GM23338 (cell line): Measurements from ENCODE around the gene GORAB. TPM values are rescaled to one million over a fixed set of nuclear protein-coding genes. Genes with fewer than 3 reads are reported as not detected.

Experiments
- ATAC-seq: fragments of 200-7000 bp; cut with Tn5 transposase; 3 replicates; pipeline ENCODE4 v1.9.1; 2020
- DNase-seq: peaks from one replicate; pipeline ENCODE4 v3.0.0-alpha.2; 2015; ENCODE audit warnings: low spot score
- H2AFZ ChIP-seq: fragments of 200-600 bp; sonication (generic); 2 replicates; pipeline ENCODE4 v1.8.0; 2016; ENCODE audit warnings: antibody characterized with exemption, mild to moderate bottlenecking, moderate library complexity
- H3F3A ChIP-seq: fragments of 200-600 bp; sonication (generic); replicated peaks from 2 replicates; pipeline ENCODE4 v1.8.0; 2017; ENCODE audit warnings: antibody characterized with exemption, mixed run types, low read depth
- H3K27ac ChIP-seq: fragments of 200-600 bp; sonication (generic); 2 replicates; pipeline ENCODE4 v1.6.1; 2016; ENCODE audit warnings: low read depth
- H3K27me3 ChIP-seq: fragments of 200-600 bp; sonication (generic); 2 replicates; pipeline ENCODE4 v1.8.0; 2016; ENCODE audit warnings: mild to moderate bottlenecking, mixed run types, moderate library complexity; ENCODE audit not compliant: insufficient read depth
- H3K36me3 ChIP-seq: fragments of 200-600 bp; sonication (generic); 2 replicates; pipeline ENCODE4 v1.8.0; 2016; ENCODE audit warnings: mild to moderate bottlenecking; ENCODE audit not compliant: insufficient read depth
- H3K4me1 ChIP-seq: fragments of 200-600 bp; sonication (generic); 2 replicates; pipeline ENCODE4 v1.8.0; 2016; ENCODE audit warnings: mild to moderate bottlenecking, moderate library complexity; ENCODE audit not compliant: insufficient read depth
- H3K4me2 ChIP-seq: fragments of 200-600 bp; sonication (generic); 2 replicates; pipeline ENCODE4 v1.7.1; 2017; ENCODE audit warnings: mixed run types
- H3K4me3 ChIP-seq: fragments of 200-600 bp; sonication (generic); 2 replicates; pipeline ENCODE4 v1.6.1; 2016; ENCODE audit warnings: mixed run types
- H3K79me2 ChIP-seq: fragments of 200-600 bp; sonication (generic); replicated peaks from 2 replicates; pipeline ENCODE4 v1.8.0; 2017; ENCODE audit warnings: mild to moderate bottlenecking; ENCODE audit not compliant: insufficient read depth
- H3K9me2 ChIP-seq: fragments of 200-600 bp; sonication (generic); 2 replicates; pipeline ENCODE4 v1.8.0; 2017; ENCODE audit not compliant: insufficient read depth
- H4K20me1 ChIP-seq: fragments of 200-600 bp; sonication (generic); replicated peaks from 2 replicates; pipeline ENCODE4 v1.8.0; 2017; ENCODE audit warnings: mild to moderate bottlenecking; ENCODE audit not compliant: insufficient read depth
- H3K27ac Mint-ChIP-seq: 2 replicates; pipeline ENCODE4 v1.8.0; 2020; ENCODE audit warnings: inconsistent platforms, mild to moderate bottlenecking, moderate library complexity, mixed read lengths
- H3K27me3 Mint-ChIP-seq: 3 replicates; pipeline ENCODE4 v1.8.0; 2022; ENCODE audit warnings: low read depth, mild to moderate bottlenecking, moderate library complexity, mixed read lengths, inconsistent platforms; ENCODE audit not compliant: insufficient read depth, poor library complexity
- H3K36me3 Mint-ChIP-seq: 3 replicates; pipeline ENCODE4 v1.8.0; 2021; ENCODE audit warnings: low read depth, mild to moderate bottlenecking, inconsistent platforms, moderate library complexity, mixed read lengths
- H3K4me1 Mint-ChIP-seq: 3 replicates; pipeline ENCODE4 v1.8.0; 2020; ENCODE audit warnings: mild to moderate bottlenecking, inconsistent platforms, mixed read lengths
- H3K4me3 Mint-ChIP-seq: 3 replicates; pipeline ENCODE4 v1.8.0; 2021; ENCODE audit warnings: moderate library complexity, mild to moderate bottlenecking, inconsistent platforms, mixed read lengths
- H3K9me3 Mint-ChIP-seq: 3 replicates; pipeline ENCODE4 v1.8.0; 2020; ENCODE audit warnings: moderate library complexity, mild to moderate bottlenecking, inconsistent platforms, mixed read lengths
- CTCF ChIP-seq, 2 experiments: fragments of 200-600 bp in 1 of 2; sonication (generic) in 1 of 2; conservative IDR thresholded peaks; 2 replicates each; pipeline versions ENCODE4 v1.5.1 to v1.6.1; 2016 to 2017; ENCODE audit warnings: antibody characterized with exemption in 2 of 2, low read depth in 2 of 2, mild to moderate bottlenecking in 2 of 2, moderate library complexity in 1 of 2
- JUNB ChIP-seq: IDR thresholded peaks from one replicate; pipeline ENCODE4 v1.6.1; 2016; ENCODE audit warnings: antibody characterized with exemption; ENCODE audit not compliant: unreplicated experiment
- ZNF462 ChIP-seq: fragments of 250-450 bp; sonication (Bioruptor Pico); IDR thresholded peaks from 2 replicates; pipeline ENCODE4 v1.5.0; 2020; ENCODE audit warnings: mild to moderate bottlenecking, moderate library complexity
- polyA plus RNA-seq: library from polyadenylated mRNA; unstranded; fragments of >200 nt; fragmentation: Nextera tagmentation; extraction: Ambion mirVana; gene quantifications from 2 replicates; pipeline ENCODE4 v1.2.1, GENCODE V29; 2016
- total RNA-seq: library from RNA; depleted of rRNA; stranded (reverse); fragments of >200 nt; shearing (Covaris generic); gene quantifications from 2 replicates; pipeline ENCODE4 v1.2.3, GENCODE V29; 2014

The GORAB gene
- total and polyA plus RNA-seq, 2 experiments from 2014 or later, result 10.4 to 21.1 TPM

GRCh38 chr1:170513138-170513537 lies 18.8 kb upstream of the GORAB start:
- ATAC-seq, result peak; percentile 96
- no peaks in the 10 kb centered on the region for H3K27me3 ChIP-seq
- no peaks in the 10 kb centered on the region for H3F3A ChIP-seq
- H3K4me2 ChIP-seq, result no peak overlapping the region
- H3K4me1 ChIP-seq, result no peaks in the 10 kb centered on the region
- H3K36me3 ChIP-seq, result no peaks in the 10 kb centered on the region
- H3K27ac ChIP-seq, result no peak overlapping the region
- no peaks in the 10 kb centered on the region for H3K79me2 ChIP-seq
- Mint-ChIP-seq H3K36me3 (no peaks in the 10 kb centered on the region), H3K4me3 (no peak overlapping the region), H3K9me3 (no peaks in the 10 kb centered on the region; the same call in 2 of the 3 replicates), H3K27me3 (peaks cover 2% of the 10 kb centered on the region), H3K27ac (no peak overlapping the region), H3K4me1 (peaks cover 2% of the 10 kb centered on the region; the same call in 1 of the 3 replicates)
- H4K20me1 ChIP-seq, result no peaks in the 10 kb centered on the region
- no peaks in the 10 kb centered on the region for H3K9me2 ChIP-seq
- DNase-seq, result peak; percentile 56
- H3K4me3 ChIP-seq, result no peak overlapping the region
- TF ChIP-seq CTCF (conservative IDR thresholded peaks at IDR 0.05; ENCODE audit: low read depth in 2 of 2) (peak; percentile 13 to 26; a peak in 2 of 4 replicates), ZNF462 (0 out of 2 replicates have a peak, but pooled peaks have one; percentile 12), JUNB (no peak)
- no peak overlapping the region for H2AFZ ChIP-seq
